Measurements from ENCODE around the gene MAP1LC3A.
"Not testable (repeated sequence)": the region's sequence is repeated elsewhere in the genome, so short reads cannot be mapped to it uniquely, and the experiment has no call there.

The MAP1LC3A gene

GRCh38 chr20:34558320-34559218 is at the start of gene MAP1LC3A:
Gene MAP1LC3A, plus strand, starts transcription at chr20:34558718. Its CDS starts 151 bp downstream, at chr20:34558869.
- no peaks in the 10 kb centered on the region for H3K4me1 ChIP-seq (ENCODE audit: insufficient read depth, low read length)
- H3K36me3 ChIP-seq (ENCODE audit: insufficient read depth, low read length), result no peaks in the 10 kb centered on the region
- H3K9ac ChIP-seq (ENCODE audit: low read depth, low read length), result peak within 1 kb of the TSS; percentile 83
- no peaks in the 10 kb centered on the region for H3K9me3 ChIP-seq (ENCODE audit: control insufficient read depth, insufficient read depth, low read length)

DNA sequence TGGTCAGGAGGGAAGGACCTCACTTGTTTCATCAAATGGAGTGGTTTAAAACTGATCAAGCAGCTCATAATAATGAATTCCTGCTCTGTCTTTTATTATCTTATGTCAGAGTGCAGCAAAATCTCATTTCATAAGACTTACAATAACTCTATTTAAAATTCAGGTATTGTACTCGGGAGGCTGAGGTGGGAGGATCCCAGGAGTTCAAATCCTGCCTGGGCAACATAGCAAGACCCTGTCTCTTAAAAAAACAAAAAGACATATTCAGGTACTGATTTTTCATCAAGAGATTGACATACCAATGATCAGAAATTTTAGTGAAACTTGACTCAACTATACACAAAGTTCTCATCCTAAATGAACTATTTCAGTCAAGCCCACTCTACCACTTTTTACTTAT is 47.9 kb upstream of the MAP1LC3A start:
- no peaks in the 10 kb centered on the region for H3K4me1 ChIP-seq (ENCODE audit: insufficient read depth, low read length)
- no peak overlapping the region for H3K9ac ChIP-seq (ENCODE audit: low read depth, low read length)
- peaks cover 5% of the 10 kb centered on the region; the same call in 1 of the 2 replicates for H3K36me3 ChIP-seq (ENCODE audit: insufficient read depth, low read length)
- H3K9me3 ChIP-seq (ENCODE audit: control insufficient read depth, insufficient read depth, low read length), result no peaks in the 10 kb centered on the region

GRCh38 chr20:34511891-34512265 is 46.6 kb upstream of the MAP1LC3A start:
- H3K9me3 ChIP-seq (ENCODE audit: control insufficient read depth, insufficient read depth, low read length), result no peaks in the 10 kb centered on the region
- H3K4me1 ChIP-seq (ENCODE audit: insufficient read depth, low read length), result no peaks in the 10 kb centered on the region
- H3K36me3 ChIP-seq (ENCODE audit: insufficient read depth, low read length), result peaks cover 5% of the 10 kb centered on the region; the same call in 1 of the 2 replicates
- no peak overlapping the region for H3K9ac ChIP-seq (ENCODE audit: low read depth, low read length)

DNA sequence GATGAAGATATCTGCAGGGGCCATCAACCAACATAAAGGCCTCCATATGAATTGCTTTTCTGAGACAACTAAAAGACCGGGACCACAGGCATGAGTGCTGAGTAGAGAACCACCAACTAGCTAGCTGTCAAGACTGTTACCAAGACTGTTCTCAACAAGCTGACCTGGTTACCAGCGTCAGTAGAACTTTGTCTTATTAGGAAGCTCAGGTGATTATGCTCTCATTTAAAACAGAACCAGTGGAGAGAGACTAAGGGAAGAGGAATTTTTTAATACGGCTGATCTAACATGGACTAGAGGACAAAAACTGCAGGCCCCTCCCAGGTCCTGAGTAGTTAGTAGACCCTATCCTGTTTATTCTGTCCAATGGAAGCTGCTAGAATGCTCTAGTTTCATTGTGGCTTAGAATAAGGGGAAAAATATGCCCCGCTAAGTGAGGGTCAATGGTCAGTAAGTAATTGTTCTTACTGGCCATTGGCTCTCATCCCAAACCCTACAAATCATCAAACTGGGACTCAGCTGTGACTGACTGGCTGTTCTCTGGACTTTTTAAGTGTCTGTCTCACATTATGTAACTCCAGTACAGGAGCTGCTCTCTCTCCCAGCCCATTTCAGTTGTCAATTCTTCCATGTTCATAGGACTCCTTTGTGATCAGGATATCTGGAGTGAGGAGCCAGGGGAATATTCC is 46.1 kb upstream of the MAP1LC3A start:
- Histone ChIP-seq H3K9ac (ENCODE audit: low read depth, low read length) (no peak overlapping the region), H3K9me3 (ENCODE audit: control insufficient read depth, insufficient read depth, low read length) (no peaks in the 10 kb centered on the region), H3K4me1 (ENCODE audit: insufficient read depth, low read length) (no peaks in the 10 kb centered on the region), H3K36me3 (ENCODE audit: insufficient read depth, low read length) (peaks cover 5% of the 10 kb centered on the region; the same call in 1 of the 2 replicates)

- no peaks in the 10 kb centered on the region for H3K9me3 ChIP-seq (ENCODE audit: control insufficient read depth, insufficient read depth, low read length)
- no peaks in the 10 kb centered on the region for H3K4me1 ChIP-seq (ENCODE audit: insufficient read depth, low read length)
- H3K9ac ChIP-seq (ENCODE audit: low read depth, low read length), result no peak overlapping the region
- peaks cover 5% of the 10 kb centered on the region; the same call in 1 of the 2 replicates for H3K36me3 ChIP-seq (ENCODE audit: insufficient read depth, low read length)
These were observed 45.5 kb upstream of the MAP1LC3A start for GRCh38 chr20:34512955-34513419.

- H3K9ac ChIP-seq (ENCODE audit: low read depth, low read length); H3K4me1 ChIP-seq (ENCODE audit: insufficient read depth, low read length); H3K9me3 ChIP-seq (ENCODE audit: control insufficient read depth, insufficient read depth, low read length); H3K36me3 ChIP-seq (ENCODE audit: insufficient read depth, low read length): not testable (repeated sequence)
These were observed 44.5 kb upstream of the MAP1LC3A start for GRCh38 chr20:34514034-34514433.

- no peaks in the 10 kb centered on the region for H3K9me3 ChIP-seq (ENCODE audit: control insufficient read depth, insufficient read depth, low read length)
- no peaks in the 10 kb centered on the region for H3K4me1 ChIP-seq (ENCODE audit: insufficient read depth, low read length)
- H3K36me3 ChIP-seq (ENCODE audit: insufficient read depth, low read length), result peaks cover 5% of the 10 kb centered on the region; the same call in 1 of the 2 replicates
- H3K9ac ChIP-seq (ENCODE audit: low read depth, low read length), result peak overlapping the region; percentile 84
These were observed 43.5 kb upstream of the MAP1LC3A start for GRCh38 chr20:34514897-34515483.

GRCh38 chr20:34515484-34516246 is 42.9 kb upstream of the MAP1LC3A start:
- Histone ChIP-seq H3K9me3 (ENCODE audit: control insufficient read depth, insufficient read depth, low read length) (no peaks in the 10 kb centered on the region), H3K4me1 (ENCODE audit: insufficient read depth, low read length) (no peaks in the 10 kb centered on the region), H3K36me3 (ENCODE audit: insufficient read depth, low read length) (peaks cover 5% of the 10 kb centered on the region; the same call in 1 of the 2 replicates), H3K9ac (ENCODE audit: low read depth, low read length) (peak overlapping the region; percentile 84)

DNA sequence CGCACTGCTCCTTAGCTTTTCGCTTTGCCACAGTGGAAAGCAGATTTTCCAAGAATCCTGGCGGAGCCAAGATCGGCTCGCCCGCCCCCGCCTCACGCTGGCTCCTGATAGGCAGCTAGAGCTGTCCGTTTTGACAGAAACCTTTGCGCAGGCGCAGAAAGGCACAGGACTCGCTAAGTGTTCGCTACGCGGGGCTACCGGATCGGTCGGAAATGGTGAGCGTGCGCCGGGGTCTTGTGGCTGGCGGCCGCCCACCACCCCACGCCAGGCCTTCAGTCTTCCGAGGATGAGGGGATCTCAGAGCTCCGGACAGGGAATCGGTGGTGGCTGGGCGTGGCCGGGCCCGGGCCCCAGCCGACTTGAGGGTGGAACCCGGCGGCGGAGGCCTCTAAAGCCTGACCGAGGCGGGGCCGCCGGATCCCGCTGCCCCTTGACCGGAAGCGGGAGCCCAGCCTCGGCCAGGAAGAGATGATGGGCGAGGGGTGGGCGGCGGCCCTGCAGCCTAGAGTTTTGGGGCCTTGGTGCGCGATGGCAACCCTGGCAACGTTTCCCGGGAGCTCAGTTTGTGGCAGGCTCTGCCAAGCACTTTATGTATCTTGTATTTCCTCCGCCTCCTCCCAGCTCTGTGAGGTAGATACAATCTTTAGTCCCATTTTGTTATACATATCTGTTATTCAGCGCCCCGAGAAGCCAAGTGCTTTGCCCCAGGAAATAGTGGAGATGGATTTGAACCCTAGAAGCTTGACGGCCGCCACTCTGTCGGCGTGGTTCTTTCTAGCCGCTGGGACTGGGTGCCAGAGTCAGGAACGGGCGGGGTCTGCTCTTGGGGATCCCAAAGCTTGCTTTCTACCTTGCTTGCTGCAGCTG is 42.0 kb upstream of the MAP1LC3A start, which contains the start of gene DYNLRB1:
DYNLRB1 (plus strand) TSS at position 176 of the 867 bp plus-strand sequence; CDS start at position 213, 37 bp downstream.
- H3K4me1 ChIP-seq (ENCODE audit: insufficient read depth, low read length), result no peaks in the 10 kb centered on the region
- peaks cover 5% of the 10 kb centered on the region; the same call in 1 of the 2 replicates for H3K36me3 ChIP-seq (ENCODE audit: insufficient read depth, low read length)
- peak within 1 kb of the TSS; percentile 84 for H3K9ac ChIP-seq (ENCODE audit: low read depth, low read length)
- no peaks in the 10 kb centered on the region for H3K9me3 ChIP-seq (ENCODE audit: control insufficient read depth, insufficient read depth, low read length)

DNA sequence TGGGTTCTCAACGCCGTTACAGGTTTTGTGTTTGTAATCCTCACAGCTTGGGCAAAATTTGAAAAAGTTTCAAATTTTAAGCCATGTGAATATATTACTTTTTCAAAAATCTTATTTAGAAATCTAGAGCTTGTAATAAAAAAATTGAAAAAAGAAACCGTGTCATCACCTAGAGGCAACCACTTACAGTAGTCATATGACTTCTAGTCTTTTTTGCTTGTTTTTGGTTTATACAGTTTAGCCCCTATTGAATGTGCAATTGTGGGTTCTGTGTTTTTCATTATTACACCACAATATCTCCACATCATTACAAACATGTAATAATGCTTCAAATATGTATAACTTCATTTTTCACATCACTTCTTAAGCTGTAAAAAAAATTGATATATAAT is 41.4 kb upstream of the MAP1LC3A start:
- Histone ChIP-seq H3K36me3 (ENCODE audit: insufficient read depth, low read length) (peaks cover 5% of the 10 kb centered on the region; the same call in 1 of the 2 replicates), H3K4me1 (ENCODE audit: insufficient read depth, low read length) (no peaks in the 10 kb centered on the region), H3K9ac (ENCODE audit: low read depth, low read length) (peak overlapping the region; percentile 84), H3K9me3 (ENCODE audit: control insufficient read depth, insufficient read depth, low read length) (no peaks in the 10 kb centered on the region)

GRCh38 chr20:34518863-34519262 is 39.7 kb upstream of the MAP1LC3A start:
- H3K4me1 ChIP-seq (ENCODE audit: insufficient read depth, low read length); H3K36me3 ChIP-seq (ENCODE audit: insufficient read depth, low read length); H3K9ac ChIP-seq (ENCODE audit: low read depth, low read length); H3K9me3 ChIP-seq (ENCODE audit: control insufficient read depth, insufficient read depth, low read length): not testable (repeated sequence)

- not testable (repeated sequence) for H3K9me3 ChIP-seq (ENCODE audit: control insufficient read depth, insufficient read depth, low read length); H3K36me3 ChIP-seq (ENCODE audit: insufficient read depth, low read length); H3K9ac ChIP-seq (ENCODE audit: low read depth, low read length); H3K4me1 ChIP-seq (ENCODE audit: insufficient read depth, low read length)
These were observed 38.7 kb upstream of the MAP1LC3A start for GRCh38 chr20:34519841-34520240.

Measured in ES-I3 (cell line).